CD1c-positive myeloid dendritic cell (primary cell): ENCODE measurements around the gene IL36B.

Source experiments
- DNase-seq: peaks from one replicate; pipeline ENCODE4 v3.0.0-alpha.2; 2016; ENCODE audit errors: extremely low spot score

Gene IL36B

GRCh38 chr2:113076954-113077669, 24.4 kb upstream of the IL36B start:
- DNase-seq = no peak

- DNase-seq = no peak
Observed at GRCh38 chr2:113075600-113075999, 22.9 kb upstream of the IL36B start.

- no peak for DNase-seq
Observed at GRCh38 chr2:113075030-113075429, 22.4 kb upstream of the IL36B start.

- no peak for DNase-seq
Observed at GRCh38 chr2:113073325-113073834, 20.7 kb upstream of the IL36B start.

GRCh38 chr2:113072584-113072983, 19.9 kb upstream of the IL36B start:
- no peak for DNase-seq

- no peak for DNase-seq
Observed at GRCh38 chr2:113070606-113070975, 17.9 kb upstream of the IL36B start.

- DNase-seq = no peak
Observed at GRCh38 chr2:113069676-113070605, 17.3 kb upstream of the IL36B start.

- no peak for DNase-seq
Observed at GRCh38 chr2:113068706-113069485, 16.2 kb upstream of the IL36B start.

GRCh38 chr2:113068249-113068648, 15.6 kb upstream of the IL36B start:
- DNase-seq = no peak

- no peak for DNase-seq
Observed at GRCh38 chr2:113067681-113068080, 15.0 kb upstream of the IL36B start, which contains the start of gene IL1F10. IL1F10 (plus strand) TSS chr2:113067970; CDS start chr2:113072739, 4,769 bp downstream.

- no peak for DNase-seq
Observed at GRCh38 chr2:113064898-113065297, 12.2 kb upstream of the IL36B start.

- DNase-seq = no peak
Observed at GRCh38 chr2:113064281-113064680, 11.6 kb upstream of the IL36B start.

GRCh38 chr2:113061896-113062770, 9.5 kb upstream of the IL36B start:
- DNase-seq = no peak

GRCh38 chr2:113061241-113061640, 8.6 kb upstream of the IL36B start:
- DNase-seq = no peak

- no peak for DNase-seq
Observed at GRCh38 chr2:113060796-113061195, 8.1 kb upstream of the IL36B start.

GRCh38 chr2:113060396-113060795, 7.7 kb upstream of the IL36B start:
- DNase-seq = no peak

- DNase-seq = no peak
Observed at GRCh38 chr2:113058998-113059960, 6.6 kb upstream of the IL36B start, which contains the start of gene IL36RN. IL36RN (plus strand) TSS chr2:113059198; CDS start chr2:113059439, 241 bp downstream.

- DNase-seq = no peak
Observed at GRCh38 chr2:113058411-113058994, 5.8 kb upstream of the IL36B start.

- DNase-seq = no peak
Observed at GRCh38 chr2:113057117-113057516, 4.5 kb upstream of the IL36B start.
